Measurements from ENCODE around the gene PDPK1. TPM values are rescaled to one million over a fixed set of nuclear protein-coding genes. Genes with fewer than 3 reads are reported as not detected.

PDPK1 gene
- total RNA-seq (2022; extraction: Qiagen RNA extraction; ENCODE audit: low read depth): 19.8 to 25.7 TPM (median 22.4 TPM) in 5 replicates

GRCh38 chr16:2537451-2538379, at the start of gene PDPK1:
Gene PDPK1 (plus strand): TSS chr16:2538021. CDS start chr16:2538113, 92 bp downstream.

GRCh38 chr16:2513405-2514332, 24.2 kb upstream of the PDPK1 start, which contains the start of gene ATP6V0C:
Gene ATP6V0C (plus strand): TSS chr16:2513952. CDS start chr16:2514104, 152 bp downstream.

GRCh38 chr16:2520097-2520783, 17.6 kb upstream of the PDPK1 start, which contains the start of gene AMDHD2:
Gene AMDHD2 (plus strand): TSS chr16:2520371. CDS start chr16:2520459, 88 bp downstream.

GRCh38 chr16:2531371-2531695, 6.5 kb upstream of the PDPK1 start, which contains the start of gene CEMP1:
Gene CEMP1 (minus strand): TSS chr16:2531408. CDS start chr16:2531073, 335 bp downstream.

Other genes with a start within 250 kb of the PDPK1 start
- gene ABCA3, start 197.3 kb upstream of the PDPK1 start, total RNA-seq (2022; extraction: Qiagen RNA extraction; ENCODE audit: low read depth): 15.1 to 19.9 TPM (median 16.6 TPM) in 5 replicates
- gene CCNF, start 108.6 kb upstream of the PDPK1 start, total RNA-seq (2022; extraction: Qiagen RNA extraction; ENCODE audit: low read depth): 20.1 to 24.7 TPM (median 22.5 TPM) in 5 replicates
- gene TEDC2, start 77.9 kb upstream of the PDPK1 start, total RNA-seq (2022; extraction: Qiagen RNA extraction; ENCODE audit: low read depth): 18.3 to 23.7 TPM (median 21.3 TPM) in 5 replicates
- gene NTN3, start 66.7 kb upstream of the PDPK1 start, total RNA-seq (2022; extraction: Qiagen RNA extraction; ENCODE audit: low read depth): 0.06 TPM in 1 of 5 replicates, not detected in the others
- gene TBC1D24, start 62.9 kb upstream of the PDPK1 start, total RNA-seq (2022; extraction: Qiagen RNA extraction; ENCODE audit: low read depth): 5.0 to 9.6 TPM (median 7.8 TPM) in 5 replicates
- 139 to 302 TPM (median 247 TPM) in 5 replicates for gene ATP6V0C, start 24.1 kb upstream of the PDPK1 start, total RNA-seq (2022; extraction: Qiagen RNA extraction; ENCODE audit: low read depth)
- 20.0 to 27.6 TPM (median 23.5 TPM) in 5 replicates for gene AMDHD2, start 17.6 kb upstream of the PDPK1 start, total RNA-seq (2022; extraction: Qiagen RNA extraction; ENCODE audit: low read depth)
- 0.08 TPM in 1 of 5 replicates, not detected in the others for gene CEMP1, start 6.6 kb upstream of the PDPK1 start, total RNA-seq (2022; extraction: Qiagen RNA extraction; ENCODE audit: low read depth)
- gene KCTD5, start 144.5 kb downstream of the PDPK1 start, total RNA-seq (2022; extraction: Qiagen RNA extraction; ENCODE audit: low read depth): 37.7 to 45.1 TPM (median 42.1 TPM) in 5 replicates
- 1.0 to 1.6 TPM (median 1.3 TPM) in 5 replicates for gene PRSS27, start 182.2 kb downstream of the PDPK1 start, total RNA-seq (2022; extraction: Qiagen RNA extraction; ENCODE audit: low read depth)
- 331 to 447 TPM (median 382 TPM) in 5 replicates for gene SRRM2, start 214.6 kb downstream of the PDPK1 start, total RNA-seq (2022; extraction: Qiagen RNA extraction; ENCODE audit: low read depth)
- 414 to 506 TPM (median 472 TPM) in 5 replicates for gene ELOB, start 239.3 kb downstream of the PDPK1 start, total RNA-seq (2022; extraction: Qiagen RNA extraction; ENCODE audit: low read depth)
- gene PRSS33, start 249.5 kb downstream of the PDPK1 start, total RNA-seq (2022; extraction: Qiagen RNA extraction; ENCODE audit: low read depth): 0.03 TPM in 1 of 5 replicates, not detected in the others

Measured in A549 treated with CpdA at 1 μM for 4 hours (cell line).